Left ventricle myocardium inferior (tissue), 1 donor: ENCODE results near the gene KIF25. TPM values are rescaled to one million over a fixed set of nuclear protein-coding genes. Genes with fewer than 3 reads are reported as not detected.

Experiments
- DNase-seq: peaks from one replicate; pipeline ENCODE4 v3.0.0-alpha.2; 2020
- H3K27ac ChIP-seq: fragments of 200-600 bp; replicated peaks from 2 replicates; pipeline ENCODE4 v1.8.0; 2021
- H3K27me3 ChIP-seq: fragments of 200-600 bp; 2 replicates; pipeline ENCODE4 v1.8.0; 2021; ENCODE audit warnings: low read depth
- H3K36me3 ChIP-seq: fragments of 200-600 bp; 2 replicates; pipeline ENCODE4 v1.8.0; 2021
- H3K4me1 ChIP-seq: fragments of 200-600 bp; 2 replicates; pipeline ENCODE4 v1.8.0; 2021
- H3K4me3 ChIP-seq: fragments of 200-600 bp; 2 replicates; pipeline ENCODE4 v1.8.0; 2021; ENCODE audit warnings: mild to moderate bottlenecking, moderate library complexity
- H3K9me3 ChIP-seq: fragments of 200-600 bp; replicated peaks from 2 replicates; pipeline ENCODE4 v1.8.0; 2021
- intact Hi-C: fragments of 100-400 bp; cut with micrococcal nuclease; formaldehyde crosslinking; loops from one replicate; pipeline ENCODE4 v1.11.0; 2022
- total RNA-seq: library from RNA; stranded (reverse); fragmentation: NEBNext Ultra II Directional; extraction: Animal tissue kit (Norgen Biotek cat#: 25700); gene quantifications from one replicate; pipeline ENCODE4 v1.2.1, GENCODE V29; 2021
- TF ChIP-seq, protein P1 (sequence below): fragments of 200-600 bp; IDR thresholded peaks from 2 replicates; pipeline ENCODE4 v1.8.0; 2021; ENCODE audit warnings: antibody characterized with exemption, mild to moderate bottlenecking, borderline replicate concordance
- donor health status: DM: no; HTN: yes; CAD: no; lungs with severe emphysema.

KIF25 gene
- total RNA-seq, 1 donor from 2014 or later, result 0.22 TPM

DNA sequence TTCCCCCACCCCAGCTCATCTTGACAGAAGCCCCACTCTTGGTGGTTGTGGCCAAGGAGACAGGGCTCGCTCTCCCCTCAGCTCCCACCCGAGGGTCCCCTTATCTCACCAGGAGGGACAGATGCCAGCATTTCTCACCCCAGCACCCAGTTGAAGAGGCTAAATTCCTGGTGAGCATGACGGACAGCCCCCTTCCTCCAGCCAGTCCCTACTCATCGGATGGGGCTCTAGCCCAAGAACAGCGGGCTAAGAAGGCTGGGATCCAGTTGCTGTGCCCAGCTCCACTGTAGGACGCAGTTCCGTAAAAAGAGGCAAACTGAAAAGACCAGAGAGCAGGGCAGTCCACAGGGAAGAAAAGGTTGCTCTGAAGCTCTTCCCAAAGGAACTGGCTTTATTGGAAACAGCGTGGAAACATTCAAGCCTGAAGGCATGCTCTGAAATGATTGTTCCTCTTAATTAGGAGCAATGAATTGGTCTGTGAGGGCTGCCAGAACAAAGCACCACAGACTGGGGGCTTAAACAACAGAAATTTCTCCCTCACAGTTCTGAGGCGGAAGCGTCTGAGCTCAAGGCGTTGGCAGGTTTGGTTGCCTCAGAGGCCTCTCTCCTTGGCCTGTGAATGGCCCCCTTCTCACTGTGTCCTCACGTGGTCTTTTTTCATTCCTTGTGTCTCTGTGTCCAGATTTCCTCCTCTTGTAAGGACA, 17.9 kb upstream of the KIF25 start:
- intact Hi-C loops, result no loop called here
- no peaks in the 10 kb centered on the region for H3K36me3 ChIP-seq
- no peaks in the 10 kb centered on the region for H3K27me3 ChIP-seq
- H3K27ac ChIP-seq, result no peak overlapping the region
- H3K4me3 ChIP-seq, result no peak overlapping the region
- no peaks in the 10 kb centered on the region for H3K9me3 ChIP-seq
- TF ChIP-seq, protein P1, sequence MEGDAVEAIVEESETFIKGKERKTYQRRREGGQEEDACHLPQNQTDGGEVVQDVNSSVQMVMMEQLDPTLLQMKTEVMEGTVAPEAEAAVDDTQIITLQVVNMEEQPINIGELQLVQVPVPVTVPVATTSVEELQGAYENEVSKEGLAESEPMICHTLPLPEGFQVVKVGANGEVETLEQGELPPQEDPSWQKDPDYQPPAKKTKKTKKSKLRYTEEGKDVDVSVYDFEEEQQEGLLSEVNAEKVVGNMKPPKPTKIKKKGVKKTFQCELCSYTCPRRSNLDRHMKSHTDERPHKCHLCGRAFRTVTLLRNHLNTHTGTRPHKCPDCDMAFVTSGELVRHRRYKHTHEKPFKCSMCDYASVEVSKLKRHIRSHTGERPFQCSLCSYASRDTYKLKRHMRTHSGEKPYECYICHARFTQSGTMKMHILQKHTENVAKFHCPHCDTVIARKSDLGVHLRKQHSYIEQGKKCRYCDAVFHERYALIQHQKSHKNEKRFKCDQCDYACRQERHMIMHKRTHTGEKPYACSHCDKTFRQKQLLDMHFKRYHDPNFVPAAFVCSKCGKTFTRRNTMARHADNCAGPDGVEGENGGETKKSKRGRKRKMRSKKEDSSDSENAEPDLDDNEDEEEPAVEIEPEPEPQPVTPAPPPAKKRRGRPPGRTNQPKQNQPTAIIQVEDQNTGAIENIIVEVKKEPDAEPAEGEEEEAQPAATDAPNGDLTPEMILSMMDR, result no peak
- DNase-seq, result no peak
- H3K4me1 ChIP-seq, result peaks cover 10% of the 10 kb centered on the region

DNA sequence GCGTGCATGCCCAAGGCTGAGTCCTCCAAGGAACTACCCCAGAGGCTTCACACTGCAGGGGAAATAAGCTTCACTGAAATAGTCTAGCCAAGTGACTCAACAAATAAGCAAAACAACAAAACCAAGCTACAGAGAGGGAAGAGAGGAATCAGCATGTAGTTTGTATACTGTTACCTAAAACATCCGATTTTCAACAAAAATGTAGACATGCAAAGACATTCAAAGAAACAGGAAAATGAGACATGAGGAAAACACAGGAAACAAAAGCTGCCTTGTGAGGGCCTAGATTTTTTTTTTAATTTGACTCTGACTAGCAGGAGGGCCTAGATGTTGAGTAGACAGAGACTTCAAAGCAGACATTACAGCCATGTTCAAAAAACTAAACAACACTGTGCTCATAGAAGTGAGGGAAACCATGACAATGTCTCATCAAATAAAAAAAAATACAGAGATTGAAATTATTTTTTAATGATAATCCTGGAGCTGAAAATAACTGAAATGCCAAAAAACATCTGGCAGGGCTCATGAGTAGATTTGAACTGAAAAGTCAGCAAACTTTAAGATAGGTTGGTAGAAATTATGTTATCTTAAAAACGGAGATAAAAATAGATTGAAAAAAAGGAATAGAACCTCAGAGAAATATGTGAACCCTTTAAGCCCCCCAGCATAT, 16.4 kb upstream of the KIF25 start:
- Histone ChIP-seq H3K27me3 (no peaks in the 10 kb centered on the region), H3K9me3 (no peaks in the 10 kb centered on the region), H3K36me3 (no peaks in the 10 kb centered on the region), H3K27ac (no peak overlapping the region), H3K4me1 (peaks cover 3% of the 10 kb centered on the region), H3K4me3 (no peak overlapping the region)
- TF ChIP-seq, protein P1, result no peak
- intact Hi-C loops, result no loop called here
- no peak for DNase-seq

DNA sequence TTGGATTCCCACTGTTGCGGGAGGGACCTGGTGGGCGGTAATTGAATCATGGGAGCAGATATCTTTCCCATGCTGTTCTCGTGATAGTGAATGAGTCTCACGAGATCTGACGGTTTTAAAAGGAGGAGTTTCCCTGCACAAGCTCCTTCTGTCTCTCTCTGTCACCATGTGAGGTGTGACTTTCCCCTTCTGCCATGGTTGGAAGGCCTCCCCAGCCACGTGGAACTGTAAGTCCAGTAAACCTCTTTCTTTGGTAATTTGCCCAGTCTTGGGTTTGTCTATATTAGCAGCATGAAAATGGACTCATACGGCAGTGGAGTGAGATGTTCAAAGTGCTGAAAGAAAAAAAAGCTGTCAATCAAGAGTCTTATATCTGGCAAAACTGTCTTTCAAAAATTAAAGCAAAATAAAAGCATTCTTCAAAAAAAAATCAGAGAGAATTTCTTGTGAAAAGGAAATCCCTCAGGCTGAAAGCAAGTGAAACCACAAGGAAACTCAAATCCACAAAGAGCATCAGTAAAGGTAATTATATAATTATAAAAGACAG, 15.5 kb upstream of the KIF25 start:
- DNase-seq, result no peak
- TF ChIP-seq, protein P1, result no peak
- peaks cover 3% of the 10 kb centered on the region for H3K4me1 ChIP-seq
- H3K27me3 ChIP-seq, result no peaks in the 10 kb centered on the region
- H3K9me3 ChIP-seq, result no peaks in the 10 kb centered on the region
- intact Hi-C loops, result no loop called here
- no peaks in the 10 kb centered on the region for H3K36me3 ChIP-seq
- H3K4me3 ChIP-seq, result no peak overlapping the region
- H3K27ac ChIP-seq, result no peak overlapping the region

DNA sequence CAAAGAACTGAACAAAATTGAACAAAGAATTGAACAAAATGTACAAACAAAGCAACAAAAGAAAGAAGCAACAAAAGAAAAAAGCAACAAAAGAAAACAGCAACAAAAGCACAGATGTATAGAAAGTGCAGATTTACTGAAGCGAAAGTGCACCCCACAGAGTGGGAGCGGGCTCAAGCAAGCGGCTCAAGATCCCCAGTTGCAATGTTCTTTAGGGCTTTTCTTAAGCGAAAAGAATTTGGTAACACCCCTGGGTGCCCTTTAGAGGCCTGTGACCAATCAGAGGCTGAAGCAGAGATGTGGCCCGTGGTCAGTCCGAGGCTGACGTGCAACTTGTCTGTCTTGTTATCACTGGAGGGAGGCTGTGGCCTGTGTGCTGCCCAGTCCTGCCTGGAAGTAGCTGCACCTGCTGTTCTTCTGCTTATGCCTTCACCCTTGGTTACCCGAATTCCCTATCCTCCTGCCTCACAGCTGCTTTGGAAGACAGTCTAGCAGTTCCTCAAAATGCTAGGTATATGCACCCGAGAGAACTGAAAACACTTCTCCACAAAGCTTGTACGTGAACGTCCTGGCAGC, 13.2 kb upstream of the KIF25 start:
- TF ChIP-seq, protein P1, result no peak
- peaks cover 10% of the 10 kb centered on the region for H3K4me1 ChIP-seq
- intact Hi-C loops, result no loop called here
- no peaks in the 10 kb centered on the region for H3K36me3 ChIP-seq
- no peaks in the 10 kb centered on the region for H3K9me3 ChIP-seq
- H3K27me3 ChIP-seq, result no peaks in the 10 kb centered on the region
- DNase-seq, result no peak
- no peak overlapping the region for H3K4me3 ChIP-seq
- H3K27ac ChIP-seq, result no peak overlapping the region

DNA sequence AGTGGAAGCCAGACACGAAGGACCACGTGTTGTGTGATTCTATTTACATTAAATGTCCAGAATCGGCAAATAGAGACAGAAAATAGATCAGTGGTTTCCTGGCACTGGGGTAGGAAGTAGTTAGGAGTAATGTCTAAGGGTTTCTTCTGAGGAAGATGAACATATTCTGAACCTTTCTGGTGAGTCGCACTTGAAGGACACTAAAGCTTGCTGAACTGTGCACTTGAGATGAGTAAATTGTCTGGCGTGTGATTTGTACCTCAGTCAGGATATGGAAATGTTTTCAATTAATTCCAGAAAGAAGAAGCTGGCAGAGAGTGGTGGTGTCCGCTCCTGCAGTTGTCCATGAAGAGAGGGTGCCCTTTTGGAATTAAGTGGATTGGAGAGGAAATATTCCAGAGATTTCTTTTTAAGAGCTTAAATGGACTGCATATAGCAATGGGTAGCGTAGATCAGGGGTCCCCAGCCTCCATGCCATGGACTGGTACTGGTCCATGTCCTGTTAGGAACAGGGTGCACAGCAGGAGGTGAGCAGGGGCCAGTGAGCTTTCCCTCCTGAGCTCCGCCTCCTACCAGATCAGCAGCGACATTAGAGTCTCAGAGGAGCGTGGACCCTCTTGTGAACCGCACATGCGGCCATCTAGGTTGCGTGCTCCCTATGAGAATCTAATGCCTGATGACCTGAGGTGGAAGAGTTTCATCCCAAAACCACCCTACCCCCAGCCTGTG, 12.4 kb upstream of the KIF25 start:
- intact Hi-C loops, result no loop called here
- no peak overlapping the region for H3K27ac ChIP-seq
- no peaks in the 10 kb centered on the region for H3K27me3 ChIP-seq
- H3K4me3 ChIP-seq, result no peak overlapping the region
- H3K9me3 ChIP-seq, result no peaks in the 10 kb centered on the region
- no peak for DNase-seq
- H3K4me1 ChIP-seq, result peaks cover 12% of the 10 kb centered on the region
- TF ChIP-seq, protein P1, result no peak
- no peaks in the 10 kb centered on the region for H3K36me3 ChIP-seq
